Measurements from ENCODE around the gene YAF2.

YAF2 gene

GRCh38 chr12:42273706-42274105 is 35.7 kb upstream of the YAF2 start:
- TF ChIP-seq CTCF (IDR thresholded peaks at IDR 0.05; ENCODE audit: borderline replicate concordance, control extremely low read depth, extremely low read depth, insufficient read depth, missing control alignments): no peak
- in situ Hi-C loops (cut with MboI; ENCODE audit: low sequenced_read_pairs, unreplicated experiment): no loop called here
- no peak for DNase-seq (ENCODE audit: low spot score)

- DNase-seq (ENCODE audit: low spot score): no peak
- in situ Hi-C loops (cut with MboI; ENCODE audit: low sequenced_read_pairs, unreplicated experiment): no loop called here
- no peak for TF ChIP-seq CTCF (IDR thresholded peaks at IDR 0.05; ENCODE audit: borderline replicate concordance, control extremely low read depth, extremely low read depth, insufficient read depth, missing control alignments)
These were observed 32.5 kb upstream of the YAF2 start for GRCh38 chr12:42270596-42270995.

GRCh38 chr12:42267413-42268190 is 29.6 kb upstream of the YAF2 start:
- DNase-seq (ENCODE audit: low spot score): no peak
- in situ Hi-C loops (cut with MboI; ENCODE audit: low sequenced_read_pairs, unreplicated experiment): no loop called here
- no peak for TF ChIP-seq CTCF (IDR thresholded peaks at IDR 0.05; ENCODE audit: borderline replicate concordance, control extremely low read depth, extremely low read depth, insufficient read depth, missing control alignments)

GRCh38 chr12:42266579-42267230 is 28.7 kb upstream of the YAF2 start:
- no peak for TF ChIP-seq CTCF (IDR thresholded peaks at IDR 0.05; ENCODE audit: borderline replicate concordance, control extremely low read depth, extremely low read depth, insufficient read depth, missing control alignments)
- DNase-seq (ENCODE audit: low spot score): no peak
- in situ Hi-C loops (cut with MboI; ENCODE audit: low sequenced_read_pairs, unreplicated experiment): no loop called here

GRCh38 chr12:42262271-42262670 is 24.2 kb upstream of the YAF2 start:
- TF ChIP-seq CTCF (IDR thresholded peaks at IDR 0.05; ENCODE audit: borderline replicate concordance, control extremely low read depth, extremely low read depth, insufficient read depth, missing control alignments): no peak
- no peak for DNase-seq (ENCODE audit: low spot score)
- in situ Hi-C loops (cut with MboI; ENCODE audit: low sequenced_read_pairs, unreplicated experiment): no loop called here

GRCh38 chr12:42261708-42262107 is 23.7 kb upstream of the YAF2 start:
- TF ChIP-seq CTCF (IDR thresholded peaks at IDR 0.05; ENCODE audit: borderline replicate concordance, control extremely low read depth, extremely low read depth, insufficient read depth, missing control alignments): no peak
- in situ Hi-C loops (cut with MboI; ENCODE audit: low sequenced_read_pairs, unreplicated experiment): no loop called here
- no peak for DNase-seq (ENCODE audit: low spot score)
